ENCODE data around the gene ANKH.

Gene ANKH

DNA sequence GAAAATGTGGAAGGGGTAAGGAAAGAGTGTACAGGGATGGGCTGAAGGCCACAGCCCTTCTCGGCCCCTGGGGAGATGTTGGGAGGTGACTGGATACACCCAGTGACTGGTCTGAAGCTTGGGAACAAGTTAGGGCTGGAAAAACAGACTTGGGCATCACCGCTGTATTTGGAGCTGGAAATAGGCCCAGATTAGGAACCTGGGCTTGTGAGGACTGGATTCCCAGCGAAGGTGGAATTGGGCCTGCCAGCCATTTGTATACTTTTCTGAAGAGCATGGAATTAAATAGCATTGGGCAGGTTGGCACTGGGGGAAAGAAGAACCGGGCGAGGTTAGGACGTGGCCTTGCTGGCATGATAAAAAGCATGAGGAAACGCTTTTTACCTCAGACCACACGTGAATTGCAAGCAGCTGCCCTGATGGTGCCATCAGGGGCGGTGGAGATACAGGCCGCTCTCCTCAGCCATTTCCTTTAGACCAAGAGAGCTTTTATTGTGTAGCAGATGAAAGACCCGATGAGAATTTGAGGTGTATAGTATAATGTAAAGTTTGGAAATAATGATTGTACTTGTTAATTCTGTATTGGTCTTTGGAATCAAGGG, 169.2 kb downstream of the ANKH start:
- no peak for TF ChIP-seq RAD21 (IDR thresholded peaks at IDR 0.05; ENCODE audit: low read depth)
- TF ChIP-seq, protein P1, sequence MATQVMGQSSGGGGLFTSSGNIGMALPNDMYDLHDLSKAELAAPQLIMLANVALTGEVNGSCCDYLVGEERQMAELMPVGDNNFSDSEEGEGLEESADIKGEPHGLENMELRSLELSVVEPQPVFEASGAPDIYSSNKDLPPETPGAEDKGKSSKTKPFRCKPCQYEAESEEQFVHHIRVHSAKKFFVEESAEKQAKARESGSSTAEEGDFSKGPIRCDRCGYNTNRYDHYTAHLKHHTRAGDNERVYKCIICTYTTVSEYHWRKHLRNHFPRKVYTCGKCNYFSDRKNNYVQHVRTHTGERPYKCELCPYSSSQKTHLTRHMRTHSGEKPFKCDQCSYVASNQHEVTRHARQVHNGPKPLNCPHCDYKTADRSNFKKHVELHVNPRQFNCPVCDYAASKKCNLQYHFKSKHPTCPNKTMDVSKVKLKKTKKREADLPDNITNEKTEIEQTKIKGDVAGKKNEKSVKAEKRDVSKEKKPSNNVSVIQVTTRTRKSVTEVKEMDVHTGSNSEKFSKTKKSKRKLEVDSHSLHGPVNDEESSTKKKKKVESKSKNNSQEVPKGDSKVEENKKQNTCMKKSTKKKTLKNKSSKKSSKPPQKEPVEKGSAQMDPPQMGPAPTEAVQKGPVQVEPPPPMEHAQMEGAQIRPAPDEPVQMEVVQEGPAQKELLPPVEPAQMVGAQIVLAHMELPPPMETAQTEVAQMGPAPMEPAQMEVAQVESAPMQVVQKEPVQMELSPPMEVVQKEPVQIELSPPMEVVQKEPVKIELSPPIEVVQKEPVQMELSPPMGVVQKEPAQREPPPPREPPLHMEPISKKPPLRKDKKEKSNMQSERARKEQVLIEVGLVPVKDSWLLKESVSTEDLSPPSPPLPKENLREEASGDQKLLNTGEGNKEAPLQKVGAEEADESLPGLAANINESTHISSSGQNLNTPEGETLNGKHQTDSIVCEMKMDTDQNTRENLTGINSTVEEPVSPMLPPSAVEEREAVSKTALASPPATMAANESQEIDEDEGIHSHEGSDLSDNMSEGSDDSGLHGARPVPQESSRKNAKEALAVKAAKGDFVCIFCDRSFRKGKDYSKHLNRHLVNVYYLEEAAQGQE (IDR thresholded peaks at IDR 0.05; ENCODE audit: low read depth) = no peak
- TF ChIP-seq CEBPB (IDR thresholded peaks at IDR 0.05) = no peak
- no peak for TF ChIP-seq FOXM1 (IDR thresholded peaks at IDR 0.05; ENCODE audit: borderline replicate concordance, low read depth)
- TF ChIP-seq TCF12 (IDR thresholded peaks at IDR 0.05; ENCODE audit: low read depth) = no peak

DNA sequence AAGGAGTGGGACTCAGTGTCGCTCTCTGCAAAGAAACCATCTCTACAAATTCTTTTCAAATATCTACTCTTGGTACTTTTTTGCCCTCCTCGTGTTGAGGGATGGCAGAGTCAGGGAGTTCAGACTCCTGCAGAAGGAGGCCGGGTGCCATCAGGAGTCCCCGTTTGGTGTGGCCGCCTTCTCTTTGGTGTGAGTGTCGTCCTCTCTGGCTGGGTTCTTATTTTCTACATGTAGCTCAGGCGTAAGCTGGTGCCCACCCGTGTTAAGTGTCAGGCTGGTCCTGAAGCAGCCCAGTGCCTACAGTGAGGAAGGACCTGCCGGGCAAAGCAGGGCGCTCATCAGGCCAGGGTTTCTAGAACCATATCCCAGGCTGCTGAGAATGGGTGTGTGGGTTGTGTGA, 170.0 kb downstream of the ANKH start:
- TF ChIP-seq YY1 (IDR thresholded peaks at IDR 0.05; ENCODE audit: low read depth) (no peak), TAF1 (IDR thresholded peaks at IDR 0.05; ENCODE audit: low read depth) (no peak), CEBPB (IDR thresholded peaks at IDR 0.05) (no peak)

DNA sequence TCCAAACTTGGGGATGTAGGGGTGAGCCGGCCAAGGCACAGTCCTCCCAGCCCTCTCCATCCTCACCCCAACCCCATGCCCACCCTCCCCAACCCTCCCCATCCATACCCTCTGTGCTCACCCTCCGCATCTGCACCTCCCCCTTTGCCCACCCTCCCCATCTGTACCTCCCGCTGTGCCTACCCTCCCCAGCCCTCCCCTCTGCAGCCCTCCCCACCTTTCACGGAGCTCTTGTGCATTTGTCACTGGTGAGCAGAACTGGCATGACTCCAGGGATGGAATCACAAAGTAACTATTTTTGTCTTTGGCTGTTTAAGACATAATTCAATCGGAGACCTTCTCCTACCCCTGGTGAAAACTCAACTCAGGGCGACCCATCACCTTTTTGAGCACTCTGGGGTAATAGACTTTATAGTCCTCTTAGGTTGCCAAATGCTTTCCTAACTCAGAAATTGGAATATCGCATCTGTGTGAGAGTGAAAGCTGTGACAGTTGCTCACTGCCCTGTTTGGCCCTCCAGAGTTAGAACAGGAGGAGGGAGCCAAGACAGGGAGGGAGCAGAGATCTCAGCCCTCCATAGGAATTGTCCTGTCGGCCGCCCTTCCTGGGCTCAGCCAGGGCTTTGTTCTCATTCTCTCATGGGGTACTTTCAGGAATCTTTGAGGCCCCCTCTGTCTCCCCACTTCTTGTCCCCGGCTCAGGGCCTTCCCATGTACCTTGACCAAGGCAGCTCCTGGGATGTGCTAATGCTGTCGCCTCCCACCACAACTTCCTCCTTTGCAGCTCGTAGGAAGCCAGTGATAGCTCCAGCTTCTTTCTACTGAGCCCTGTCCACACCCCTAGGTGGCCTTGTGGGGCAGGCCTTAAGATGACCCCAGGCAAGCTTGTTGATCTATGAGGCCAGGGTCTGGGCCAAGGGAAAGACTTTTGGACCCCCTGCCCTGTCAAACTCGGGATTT, 170.8 kb downstream of the ANKH start:
- TF ChIP-seq ZBTB7A (IDR thresholded peaks at IDR 0.05; ENCODE audit: low read depth) (no peak), CEBPB (IDR thresholded peaks at IDR 0.05) (no peak), CREB1 (IDR thresholded peaks at IDR 0.05; ENCODE audit: low read depth) (no peak), RAD21 (IDR thresholded peaks at IDR 0.05; ENCODE audit: low read depth) (no peak), TAF1 (IDR thresholded peaks at IDR 0.05; ENCODE audit: low read depth) (no peak), FOXM1 (IDR thresholded peaks at IDR 0.05; ENCODE audit: borderline replicate concordance, low read depth) (no peak)
- TF ChIP-seq, protein P2, sequence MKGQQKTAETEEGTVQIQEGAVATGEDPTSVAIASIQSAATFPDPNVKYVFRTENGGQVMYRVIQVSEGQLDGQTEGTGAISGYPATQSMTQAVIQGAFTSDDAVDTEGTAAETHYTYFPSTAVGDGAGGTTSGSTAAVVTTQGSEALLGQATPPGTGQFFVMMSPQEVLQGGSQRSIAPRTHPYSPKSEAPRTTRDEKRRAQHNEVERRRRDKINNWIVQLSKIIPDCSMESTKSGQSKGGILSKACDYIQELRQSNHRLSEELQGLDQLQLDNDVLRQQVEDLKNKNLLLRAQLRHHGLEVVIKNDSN (IDR thresholded peaks at IDR 0.05) = no peak
- TF ChIP-seq, protein P3, sequence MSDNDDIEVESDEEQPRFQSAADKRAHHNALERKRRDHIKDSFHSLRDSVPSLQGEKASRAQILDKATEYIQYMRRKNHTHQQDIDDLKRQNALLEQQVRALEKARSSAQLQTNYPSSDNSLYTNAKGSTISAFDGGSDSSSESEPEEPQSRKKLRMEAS (IDR thresholded peaks at IDR 0.05) = no peak
- TF ChIP-seq, protein P1 (IDR thresholded peaks at IDR 0.05; ENCODE audit: low read depth) = no peak

DNA sequence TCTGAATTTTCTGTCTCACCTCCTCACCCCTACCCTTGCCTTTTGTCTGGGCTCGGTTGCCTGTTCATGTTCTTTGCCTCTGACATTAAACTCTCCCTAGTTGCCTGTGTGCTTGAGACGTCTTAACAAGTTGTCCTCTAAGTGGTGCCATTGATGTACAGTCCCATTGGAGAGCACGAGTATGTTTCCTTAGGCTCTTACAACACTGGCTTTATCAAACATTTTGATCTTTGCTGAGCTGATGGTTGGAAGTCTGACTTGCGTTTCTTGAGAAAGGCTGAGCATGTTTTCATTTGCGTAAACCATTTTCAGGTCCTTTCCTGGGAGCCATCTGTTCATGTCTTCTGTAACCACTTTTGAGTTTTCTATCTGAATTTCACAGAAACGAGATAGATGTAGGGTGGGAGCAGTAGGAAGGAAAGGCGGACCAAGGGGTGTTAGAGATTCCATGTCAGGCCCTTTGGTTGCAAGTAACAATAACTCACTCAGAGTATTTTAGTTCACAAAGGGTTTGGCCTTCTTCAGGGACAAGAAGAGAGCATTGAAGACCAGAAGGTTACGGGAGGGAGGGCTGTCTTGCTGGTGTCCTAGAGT, 171.7 kb downstream of the ANKH start:
- TF ChIP-seq TAF1 (IDR thresholded peaks at IDR 0.05; ENCODE audit: low read depth) (no peak), FOXM1 (IDR thresholded peaks at IDR 0.05; ENCODE audit: borderline replicate concordance, low read depth) (no peak), ZBTB7A (IDR thresholded peaks at IDR 0.05; ENCODE audit: low read depth) (no peak), CEBPB (IDR thresholded peaks at IDR 0.05) (no peak), RAD21 (IDR thresholded peaks at IDR 0.05; ENCODE audit: low read depth) (no peak), EP300 (IDR thresholded peaks at IDR 0.05; ENCODE audit: borderline replicate concordance) (no peak), NFIC (IDR thresholded peaks at IDR 0.05) (no peak), YY1 (IDR thresholded peaks at IDR 0.05; ENCODE audit: low read depth) (no peak), TEAD4 (IDR thresholded peaks at IDR 0.05) (no peak), CREB1 (IDR thresholded peaks at IDR 0.05; ENCODE audit: low read depth) (no peak)
- TF ChIP-seq, protein P1 (IDR thresholded peaks at IDR 0.05; ENCODE audit: low read depth) = no peak
- TF ChIP-seq, protein P2 (IDR thresholded peaks at IDR 0.05) = no peak
- TF ChIP-seq, protein P3 (IDR thresholded peaks at IDR 0.05) = no peak

Data from Ishikawa (cell line).